Coronary artery (tissue), 2 donors: Measurements from ENCODE around the gene GJD2.

Source experiments
- DNase-seq: peaks from one replicate; pipeline ENCODE4 v3.0.0-alpha.2; 2017; ENCODE audit warnings: low spot score
- H3K27ac ChIP-seq, 2 donors: fragments of 200-600 bp; sonication (generic); one replicate each; pipeline ENCODE4 v1.5.1; 2016 to 2019
- H3K4me3 ChIP-seq: fragments of 200-600 bp; sonication (generic); 2 replicates; pipeline ENCODE4 v1.5.1; 2016; ENCODE audit warnings: mild to moderate bottlenecking, moderate library complexity
- CTCF ChIP-seq: fragments of 200-600 bp; sonication (generic); IDR thresholded peaks from one replicate; pipeline ENCODE4 v1.5.1; 2019; ENCODE audit warnings: antibody characterized with exemption

The GJD2 gene

GRCh38 chr15:34789326-34789725, 34.5 kb upstream of the GJD2 start:
- no peak overlapping the region for H3K4me3 ChIP-seq
- DNase-seq: no peak
- no peak overlapping the region for H3K27ac ChIP-seq
- no peak for TF ChIP-seq CTCF

- Histone ChIP-seq H3K4me3 (no peak overlapping the region), H3K27ac (no peak overlapping the region)
- DNase-seq: no peak
- no peak for TF ChIP-seq CTCF
Measured at GRCh38 chr15:34786206-34786605, 31.4 kb upstream of the GJD2 start.

GRCh38 chr15:34783991-34784390, 29.2 kb upstream of the GJD2 start:
- no peak overlapping the region for H3K27ac ChIP-seq
- DNase-seq: no peak
- no peak for TF ChIP-seq CTCF

GRCh38 chr15:34783431-34783830, 28.6 kb upstream of the GJD2 start:
- no peak for DNase-seq
- Histone ChIP-seq H3K4me3 (no peak overlapping the region), H3K27ac (no peak overlapping the region)
- no peak for TF ChIP-seq CTCF

More at GRCh38 chr15:34783991-34784390, 29.2 kb upstream of the GJD2 start:
- no peak overlapping the region for H3K4me3 ChIP-seq

- H3K27ac ChIP-seq: no peak overlapping the region
- no peak for DNase-seq
- H3K4me3 ChIP-seq: no peak overlapping the region
- no peak for TF ChIP-seq CTCF
Measured at GRCh38 chr15:34782901-34783300, 28.1 kb upstream of the GJD2 start.

- H3K27ac ChIP-seq: no peak overlapping the region
- H3K4me3 ChIP-seq: no peak overlapping the region
- no peak for TF ChIP-seq CTCF
- DNase-seq: no peak
Measured at GRCh38 chr15:34780725-34781124, 25.9 kb upstream of the GJD2 start.

- TF ChIP-seq CTCF: no peak
Measured at GRCh38 chr15:34776606-34777105, 21.9 kb upstream of the GJD2 start.

More at GRCh38 chr15:34776606-34777105, 21.9 kb upstream of the GJD2 start:
- DNase-seq: no peak
- no peak overlapping the region for H3K27ac ChIP-seq
- no peak overlapping the region for H3K4me3 ChIP-seq
